GM23338 (cell line): ENCODE measurements around the gene SDHAF2. TPM values are rescaled to one million over a fixed set of nuclear protein-coding genes. Genes with fewer than 3 reads are reported as not detected.
A peak's percentile ranks its signal among the peaks of the same experiment; 100 is the strongest.

Source experiments
- ATAC-seq: fragments of 200-7000 bp; cut with Tn5 transposase; 3 replicates; pipeline ENCODE4 v1.9.1; 2020
- DNase-seq: peaks from one replicate; pipeline ENCODE4 v3.0.0-alpha.2; 2015; ENCODE audit warnings: low spot score
- H2AFZ ChIP-seq: fragments of 200-600 bp; sonication (generic); 2 replicates; pipeline ENCODE4 v1.8.0; 2016; ENCODE audit warnings: antibody characterized with exemption, mild to moderate bottlenecking, moderate library complexity
- H3F3A ChIP-seq: fragments of 200-600 bp; sonication (generic); replicated peaks from 2 replicates; pipeline ENCODE4 v1.8.0; 2017; ENCODE audit warnings: antibody characterized with exemption, mixed run types, low read depth
- H3K27ac ChIP-seq: fragments of 200-600 bp; sonication (generic); 2 replicates; pipeline ENCODE4 v1.6.1; 2016; ENCODE audit warnings: low read depth
- H3K27me3 ChIP-seq: fragments of 200-600 bp; sonication (generic); 2 replicates; pipeline ENCODE4 v1.8.0; 2016; ENCODE audit warnings: mild to moderate bottlenecking, mixed run types, moderate library complexity; ENCODE audit not compliant: insufficient read depth
- H3K36me3 ChIP-seq: fragments of 200-600 bp; sonication (generic); 2 replicates; pipeline ENCODE4 v1.8.0; 2016; ENCODE audit warnings: mild to moderate bottlenecking; ENCODE audit not compliant: insufficient read depth
- H3K4me1 ChIP-seq: fragments of 200-600 bp; sonication (generic); 2 replicates; pipeline ENCODE4 v1.8.0; 2016; ENCODE audit warnings: mild to moderate bottlenecking, moderate library complexity; ENCODE audit not compliant: insufficient read depth
- H3K4me2 ChIP-seq: fragments of 200-600 bp; sonication (generic); 2 replicates; pipeline ENCODE4 v1.7.1; 2017; ENCODE audit warnings: mixed run types
- H3K4me3 ChIP-seq: fragments of 200-600 bp; sonication (generic); 2 replicates; pipeline ENCODE4 v1.6.1; 2016; ENCODE audit warnings: mixed run types
- H3K79me2 ChIP-seq: fragments of 200-600 bp; sonication (generic); replicated peaks from 2 replicates; pipeline ENCODE4 v1.8.0; 2017; ENCODE audit warnings: mild to moderate bottlenecking; ENCODE audit not compliant: insufficient read depth
- H3K9me2 ChIP-seq: fragments of 200-600 bp; sonication (generic); 2 replicates; pipeline ENCODE4 v1.8.0; 2017; ENCODE audit not compliant: insufficient read depth
- H4K20me1 ChIP-seq: fragments of 200-600 bp; sonication (generic); replicated peaks from 2 replicates; pipeline ENCODE4 v1.8.0; 2017; ENCODE audit warnings: mild to moderate bottlenecking; ENCODE audit not compliant: insufficient read depth
- H3K27ac Mint-ChIP-seq: 2 replicates; pipeline ENCODE4 v1.8.0; 2020; ENCODE audit warnings: inconsistent platforms, mild to moderate bottlenecking, moderate library complexity, mixed read lengths
- H3K27me3 Mint-ChIP-seq: 3 replicates; pipeline ENCODE4 v1.8.0; 2022; ENCODE audit warnings: low read depth, mild to moderate bottlenecking, moderate library complexity, mixed read lengths, inconsistent platforms; ENCODE audit not compliant: insufficient read depth, poor library complexity
- H3K36me3 Mint-ChIP-seq: 3 replicates; pipeline ENCODE4 v1.8.0; 2021; ENCODE audit warnings: low read depth, mild to moderate bottlenecking, inconsistent platforms, moderate library complexity, mixed read lengths
- H3K4me1 Mint-ChIP-seq: 3 replicates; pipeline ENCODE4 v1.8.0; 2020; ENCODE audit warnings: mild to moderate bottlenecking, inconsistent platforms, mixed read lengths
- H3K4me3 Mint-ChIP-seq: 3 replicates; pipeline ENCODE4 v1.8.0; 2021; ENCODE audit warnings: moderate library complexity, mild to moderate bottlenecking, inconsistent platforms, mixed read lengths
- H3K9me3 Mint-ChIP-seq: 3 replicates; pipeline ENCODE4 v1.8.0; 2020; ENCODE audit warnings: moderate library complexity, mild to moderate bottlenecking, inconsistent platforms, mixed read lengths
- NANOG ChIP-seq: IDR thresholded peaks from 2 replicates; pipeline ENCODE4 v1.6.1; 2016; ENCODE audit warnings: antibody characterized with exemption, borderline replicate concordance
- STAT1 ChIP-seq: IDR thresholded peaks from one replicate; pipeline ENCODE4 v1.6.1; 2016; ENCODE audit warnings: antibody characterized with exemption; ENCODE audit not compliant: unreplicated experiment
- polyA plus RNA-seq: library from polyadenylated mRNA; unstranded; fragments of >200 nt; fragmentation: Nextera tagmentation; extraction: Ambion mirVana; gene quantifications from 2 replicates; pipeline ENCODE4 v1.2.1, GENCODE V29; 2016
- total RNA-seq: library from RNA; depleted of rRNA; stranded (reverse); fragments of >200 nt; shearing (Covaris generic); gene quantifications from 2 replicates; pipeline ENCODE4 v1.2.3, GENCODE V29; 2014
- TF ChIP-seq, protein P1 (sequence below): IDR thresholded peaks from one replicate; pipeline ENCODE4 v1.6.1; 2018; ENCODE audit warnings: antibody characterized with exemption; ENCODE audit not compliant: unreplicated experiment

The SDHAF2 gene
- total and polyA plus RNA-seq, 2 experiments from 2014 or later, result 53.8 to 57.0 TPM

DNA sequence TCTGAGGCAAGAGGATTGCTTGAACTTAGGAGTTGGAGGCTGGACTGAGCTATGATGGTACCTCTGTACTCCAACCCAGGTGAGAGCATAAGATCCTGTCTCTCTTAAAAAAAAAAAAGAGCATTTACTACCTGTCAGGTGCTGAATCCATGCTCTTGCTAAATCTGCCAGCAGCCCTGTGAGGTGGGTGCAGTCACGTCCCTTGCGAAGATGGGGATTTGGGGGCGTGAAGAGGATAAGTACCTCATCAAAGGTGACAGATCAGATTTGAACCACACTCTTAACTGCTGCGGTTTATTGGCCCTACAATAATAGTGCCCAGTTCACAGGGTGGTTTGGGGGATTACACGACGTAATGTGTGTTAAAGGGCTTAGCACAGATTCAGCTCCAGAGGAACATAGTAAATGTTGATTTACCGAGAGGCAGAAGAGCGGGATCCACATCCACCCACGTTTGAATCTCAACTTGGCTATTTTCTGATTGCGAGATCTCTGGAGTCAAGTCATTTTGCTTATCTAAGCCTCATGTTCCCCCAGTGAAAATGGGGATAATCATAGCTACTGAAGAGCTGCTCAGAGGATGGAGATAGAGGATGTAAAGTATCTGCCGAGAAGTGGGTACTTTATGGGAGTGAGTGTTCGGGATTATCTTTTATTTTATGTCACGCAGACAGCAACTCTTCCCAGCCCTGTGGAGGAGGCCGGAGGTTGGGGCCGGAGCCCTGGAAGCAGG lies 50.5 kb downstream of the SDHAF2 start:
- no peak overlapping the region; the same call in 2 of the 3 replicates for H3K4me3 Mint-ChIP-seq
- no peaks in the 10 kb centered on the region for H3K36me3 Mint-ChIP-seq
- H3K4me2 ChIP-seq, result no peak overlapping the region
- H3F3A ChIP-seq, result 0 out of 2 replicates have a peak, but pooled peaks cover 3% of the 10 kb centered on the region
- H3K79me2 ChIP-seq, result no peaks in the 10 kb centered on the region
- H3K36me3 ChIP-seq, result no peaks in the 10 kb centered on the region
- no peak overlapping the region for H2AFZ ChIP-seq
- H3K27me3 Mint-ChIP-seq, result peaks cover 10% of the 10 kb centered on the region
- 0 out of 2 replicates have a peak, but pooled peaks cover 2% of the 10 kb centered on the region for H4K20me1 ChIP-seq
- peaks cover 14% of the 10 kb centered on the region for H3K4me1 ChIP-seq
- no peak for DNase-seq
- H3K4me3 ChIP-seq, result no peak overlapping the region
- H3K27ac Mint-ChIP-seq, result no peak overlapping the region
- H3K9me3 Mint-ChIP-seq, result no peaks in the 10 kb centered on the region; the same call in 2 of the 3 replicates
- H3K9me2 ChIP-seq, result no peaks in the 10 kb centered on the region
- H3K27me3 ChIP-seq, result no peaks in the 10 kb centered on the region
- no peak for ATAC-seq
- TF ChIP-seq, protein P1, sequence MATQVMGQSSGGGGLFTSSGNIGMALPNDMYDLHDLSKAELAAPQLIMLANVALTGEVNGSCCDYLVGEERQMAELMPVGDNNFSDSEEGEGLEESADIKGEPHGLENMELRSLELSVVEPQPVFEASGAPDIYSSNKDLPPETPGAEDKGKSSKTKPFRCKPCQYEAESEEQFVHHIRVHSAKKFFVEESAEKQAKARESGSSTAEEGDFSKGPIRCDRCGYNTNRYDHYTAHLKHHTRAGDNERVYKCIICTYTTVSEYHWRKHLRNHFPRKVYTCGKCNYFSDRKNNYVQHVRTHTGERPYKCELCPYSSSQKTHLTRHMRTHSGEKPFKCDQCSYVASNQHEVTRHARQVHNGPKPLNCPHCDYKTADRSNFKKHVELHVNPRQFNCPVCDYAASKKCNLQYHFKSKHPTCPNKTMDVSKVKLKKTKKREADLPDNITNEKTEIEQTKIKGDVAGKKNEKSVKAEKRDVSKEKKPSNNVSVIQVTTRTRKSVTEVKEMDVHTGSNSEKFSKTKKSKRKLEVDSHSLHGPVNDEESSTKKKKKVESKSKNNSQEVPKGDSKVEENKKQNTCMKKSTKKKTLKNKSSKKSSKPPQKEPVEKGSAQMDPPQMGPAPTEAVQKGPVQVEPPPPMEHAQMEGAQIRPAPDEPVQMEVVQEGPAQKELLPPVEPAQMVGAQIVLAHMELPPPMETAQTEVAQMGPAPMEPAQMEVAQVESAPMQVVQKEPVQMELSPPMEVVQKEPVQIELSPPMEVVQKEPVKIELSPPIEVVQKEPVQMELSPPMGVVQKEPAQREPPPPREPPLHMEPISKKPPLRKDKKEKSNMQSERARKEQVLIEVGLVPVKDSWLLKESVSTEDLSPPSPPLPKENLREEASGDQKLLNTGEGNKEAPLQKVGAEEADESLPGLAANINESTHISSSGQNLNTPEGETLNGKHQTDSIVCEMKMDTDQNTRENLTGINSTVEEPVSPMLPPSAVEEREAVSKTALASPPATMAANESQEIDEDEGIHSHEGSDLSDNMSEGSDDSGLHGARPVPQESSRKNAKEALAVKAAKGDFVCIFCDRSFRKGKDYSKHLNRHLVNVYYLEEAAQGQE, result no peak
- no peak for TF ChIP-seq NANOG
- no peak for TF ChIP-seq STAT1
- peaks cover 31% of the 10 kb centered on the region for H3K4me1 Mint-ChIP-seq
- no peak overlapping the region for H3K27ac ChIP-seq

DNA sequence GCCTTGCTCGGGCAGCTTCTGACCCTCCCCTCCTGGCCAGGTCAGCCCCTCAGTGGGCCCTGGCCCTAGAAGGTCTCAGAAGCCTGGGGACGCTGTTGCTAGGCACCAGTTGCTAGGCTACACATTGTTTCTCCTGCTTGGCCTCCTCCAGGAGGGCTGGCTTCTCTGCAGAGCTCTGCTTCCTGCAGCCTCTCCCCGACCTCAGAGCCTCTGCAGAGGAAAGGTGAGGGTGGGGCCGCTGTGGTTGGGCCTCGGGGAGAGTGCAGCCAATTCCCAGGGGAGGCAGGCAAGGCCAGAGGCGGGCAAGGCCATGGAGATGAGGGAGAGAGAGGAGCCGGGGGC lies 51.0 kb downstream of the SDHAF2 start:
- TF ChIP-seq, protein P1, result no peak
- Mint-ChIP-seq H3K9me3 (no peaks in the 10 kb centered on the region; the same call in 2 of the 3 replicates), H3K36me3 (no peaks in the 10 kb centered on the region), H3K27ac (no peak overlapping the region), H3K4me3 (no peak overlapping the region), H3K4me1 (peaks cover 31% of the 10 kb centered on the region), H3K27me3 (peaks cover 10% of the 10 kb centered on the region)
- Histone ChIP-seq H3K4me2 (peak overlapping the region; percentile 32; the same call in 1 of the 2 replicates), H3K79me2 (no peaks in the 10 kb centered on the region), H3K36me3 (no peaks in the 10 kb centered on the region), H4K20me1 (0 out of 2 replicates have a peak, but pooled peaks cover 2% of the 10 kb centered on the region), H3F3A (0 out of 2 replicates have a peak, but pooled peaks cover 3% of the 10 kb centered on the region), H3K27me3 (no peaks in the 10 kb centered on the region), H3K27ac (no peak overlapping the region), H2AFZ (no peak overlapping the region), H3K4me1 (peaks cover 14% of the 10 kb centered on the region), H3K9me2 (no peaks in the 10 kb centered on the region), H3K4me3 (no peak overlapping the region)
- DNase-seq (peak; percentile 91), ATAC-seq (peak; percentile 67)
